H1 (cell line): ENCODE results near the gene ZNF385D. TPM values are rescaled to one million over a fixed set of nuclear protein-coding genes. Genes with fewer than 3 reads are reported as not detected.

ENCODE experiments used
- PHF8 ChIP-seq: fragments of 200-600 bp; sonication (generic); conservative IDR thresholded peaks from 2 replicates; pipeline ENCODE4 v1.7.1; 2012; ENCODE audit warnings: low read depth, mild to moderate bottlenecking, inconsistent platforms, low read length, moderate library complexity
- polyA plus RNA-seq, 7 experiments: library from polyadenylated mRNA; depleted of rRNA in 3 of 7; stranded (reverse) in 5 of 7; unstranded in 2 of 7; fragments of >200 nt in 5 of 7; fragments of 200-250 nt in 2 of 7; gene quantifications; 1 replicate in 5 of 7; 2 replicates in 1 of 7; 4 replicates in 1 of 7; pipeline versions ENCODE4 v1.2.1 to v1.2.3, GENCODE V29; 2011 to 2013; ENCODE audit warnings: missing spikeins in 2 of 7, mixed read lengths in 2 of 7
- total RNA-seq: library from RNA; stranded (reverse); fragmentation: NEBNext Ultra II Directional; extraction: Animal tissue kit (Norgen Biotek cat#: 25700); gene quantifications from 2 replicates; pipeline ENCODE4 v1.2.1, GENCODE V29; 2021

ZNF385D gene
- total and polyA plus RNA-seq, 2 of the 8 experiments (the other 6 are each of a cell fraction or from before 2014, with no cell fraction given), result 5.9 to 10.8 TPM

DNA sequence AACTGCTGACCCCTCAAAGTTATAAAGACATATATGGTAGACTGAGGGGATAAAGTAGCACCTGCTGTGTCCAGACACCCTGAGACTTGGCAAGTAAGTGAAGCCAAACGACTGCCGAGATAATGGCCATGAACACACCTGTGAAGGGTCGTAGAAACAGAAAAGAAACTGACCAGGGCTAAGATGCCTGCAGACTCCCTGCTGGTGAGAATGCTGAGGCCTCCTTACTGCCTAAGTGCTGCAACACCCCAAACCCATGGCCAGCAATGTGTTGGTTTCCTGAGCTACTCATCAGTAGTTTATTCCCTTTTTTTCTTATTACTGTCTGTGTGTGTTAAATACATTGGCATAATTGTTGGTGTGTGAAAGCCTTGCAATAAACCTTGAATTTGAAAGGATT, 233.8 kb downstream of the ZNF385D start (continued):
- no peak for TF ChIP-seq PHF8
- TF ChIP-seq, all 59 proteins: peak for 0
